Stimulated activated CD8-positive, alpha-beta memory T cell treated with anti-CD3 and anti-CD28 coated beads, Interleukin-2, amount 100 ng/mL, for 1 hour (primary cell): ENCODE data around the gene ABHD17A.
"Not testable (repeated sequence)": the region's sequence is repeated elsewhere in the genome, so short reads cannot be mapped to it uniquely, and the experiment has no call there.

ENCODE experiments used
- DNase-seq, 2 donors: peaks; one replicate each; pipeline ENCODE4 v3.0.0-alpha.2; 2020; ENCODE audit warnings: low read depth in 2 of 2

ABHD17A gene

GRCh38 chr19:1881393-1882088 is 3.8 kb downstream of the ABHD17A start:
- not testable (repeated sequence) for DNase-seq

- no peak for DNase-seq
Measured at GRCh38 chr19:1880611-1881392, 4.5 kb downstream of the ABHD17A start.

- not testable (repeated sequence) for DNase-seq
Measured at GRCh38 chr19:1879982-1880381, 5.3 kb downstream of the ABHD17A start.

- not testable (repeated sequence) for DNase-seq
Measured at GRCh38 chr19:1878583-1878982, 6.7 kb downstream of the ABHD17A start.

GRCh38 chr19:1877280-1877660 is 8.0 kb downstream of the ABHD17A start:
- DNase-seq = not testable (repeated sequence)

GRCh38 chr19:1876496-1877279 is 8.6 kb downstream of the ABHD17A start:
- not testable (repeated sequence) for DNase-seq

GRCh38 chr19:1875646-1876495 is 9.4 kb downstream of the ABHD17A start:
- peak; percentile 75 to 78 for DNase-seq

GRCh38 chr19:1875265-1875645 is 10.0 kb downstream of the ABHD17A start:
- not testable (repeated sequence) for DNase-seq

GRCh38 chr19:1874554-1875185 is 10.6 kb downstream of the ABHD17A start:
- DNase-seq = no peak

- no peak for DNase-seq
Measured at GRCh38 chr19:1873524-1874473, 11.5 kb downstream of the ABHD17A start.

GRCh38 chr19:1872807-1873523 is 12.3 kb downstream of the ABHD17A start:
- no peak for DNase-seq

- DNase-seq = no peak
Measured at GRCh38 chr19:1871630-1872029, 13.7 kb downstream of the ABHD17A start.

GRCh38 chr19:1871140-1871597 is 14.1 kb downstream of the ABHD17A start:
- no peak for DNase-seq

- no peak for DNase-seq
Measured at GRCh38 chr19:1868971-1869370, 16.3 kb downstream of the ABHD17A start.

GRCh38 chr19:1867349-1867724 is 18.0 kb downstream of the ABHD17A start:
- no peak for DNase-seq

GRCh38 chr19:1866693-1867348 is 18.5 kb downstream of the ABHD17A start:
- DNase-seq = no peak

- no peak for DNase-seq
Measured at GRCh38 chr19:1865172-1866010, 19.9 kb downstream of the ABHD17A start.
